HepG2 (cell line): ENCODE results near the gene TMEM63C. TPM values are rescaled to one million over a fixed set of nuclear protein-coding genes. Genes with fewer than 3 reads are reported as not detected.
A peak's percentile ranks its signal among the peaks of the same experiment; 100 is the strongest.

Experiments
- ATAC-seq: fragments of 200-7000 bp; cut with Tn5 transposase; 3 replicates; pipeline ENCODE4 v1.9.1; 2020; ENCODE audit warnings: mild to moderate bottlenecking, moderate library complexity
- BruUV-seq: library from RNA; stranded (reverse); fragments of 400-500 nt; replicated peaks from 2 replicates; lab custom pipeline; 2021; lab: Mats Ljungman, UMichigan
- CTCF ChIA-PET: fragments of 300-600 bp; formaldehyde crosslinking; extraction: SDS; loops from one replicate; lab custom pipeline; 2021; ENCODE audit warnings: low total read pairs, inconsistent platforms, low intra/inter-chr PET ratio; lab: Yijun Ruan, JAX
- POLR2A ChIA-PET: fragments of 350-600 bp; sonication (Branson Sonifier 250); formaldehyde crosslinking; loops from one replicate; lab custom pipeline; 2020; ENCODE audit warnings: antibody characterized with exemption, inconsistent platforms; lab: Yijun Ruan, JAX
- DNase-seq: peaks from one replicate; pipeline ENCODE4 v3.0.0-alpha.2; 2015; ENCODE audit warnings: low spot score
- FAIRE-seq: peaks from 3 replicates; lab custom pipeline; 2011; peaks lifted over from hg19 to GRCh38; lab: Jason Lieb, UNC
- H2AFZ ChIP-seq: one replicate; pipeline ENCODE4 v1.6.1; 2011; ENCODE audit warnings: low read length, inconsistent platforms
- H3K27ac ChIP-seq: fragments of 300-600 bp; 3 replicates; pipeline ENCODE4 v1.8.0; 2011; ENCODE audit warnings: mixed run types, mild to moderate bottlenecking, mixed read lengths, low read length, inconsistent platforms; ENCODE audit not compliant: insufficient read depth; ENCODE audit errors: extremely low read length
- H3K27me3 ChIP-seq, 2 experiments: fragments of 200-600 bp in 1 of 2; 2 replicates in 1 of 2; 3 replicates in 1 of 2; pipeline versions ENCODE4 v1.6.0 to v1.8.0; 2011; ENCODE audit warnings: low read length in 2 of 2, mild to moderate bottlenecking in 2 of 2, moderate library complexity in 2 of 2, inconsistent platforms in 1 of 2; ENCODE audit not compliant: insufficient read depth in 2 of 2, control insufficient read depth in 1 of 2
- H3K36me3 ChIP-seq, 2 experiments: fragments of 200-600 bp in 1 of 2; replicated peaks in 1 of 2; 2 replicates in 1 of 2; 3 replicates in 1 of 2; pipeline versions ENCODE4 v1.5.1 to v1.8.0; 2011; ENCODE audit warnings: low read length in 2 of 2, inconsistent platforms in 1 of 2; ENCODE audit not compliant: insufficient read depth in 2 of 2, control insufficient read depth in 1 of 2
- H3K4me1 ChIP-seq: 2 replicates; pipeline ENCODE4 v1.5.1; 2012; ENCODE audit warnings: low read length, inconsistent platforms; ENCODE audit not compliant: insufficient read depth
- H3K4me2 ChIP-seq: 2 replicates; pipeline ENCODE4 v1.6.0; 2011; ENCODE audit warnings: low read depth, low read length, inconsistent platforms
- H3K4me3 ChIP-seq, 3 experiments: fragments of 200-600 bp in 1 of 3; sonication (generic), shearing (Covaris generic) in 1 of 3; replicated peaks in 1 of 3; 2 replicates each; pipeline ENCODE4 v1.5.1; 2011 to 2016; ENCODE audit warnings: low read length in 3 of 3, inconsistent platforms in 2 of 3, low read depth in 2 of 3, mild to moderate bottlenecking in 2 of 3, control low read depth in 1 of 3, mixed read lengths in 1 of 3; ENCODE audit not compliant: insufficient read depth in 1 of 3
- H3K79me2 ChIP-seq: one replicate; pipeline ENCODE4 v1.6.1; 2011; ENCODE audit warnings: low read length, inconsistent platforms; ENCODE audit not compliant: insufficient read depth
- H3K9ac ChIP-seq: 2 replicates; pipeline ENCODE4 v1.6.0; 2011; ENCODE audit warnings: mild to moderate bottlenecking, low read depth, low read length, inconsistent platforms; ENCODE audit not compliant: insufficient read depth
- H3K9me3 ChIP-seq: 2 replicates; pipeline ENCODE4 v1.5.1; 2012; ENCODE audit warnings: mild to moderate bottlenecking, low read length
- H4K20me1 ChIP-seq: 2 replicates; pipeline ENCODE4 v1.6.0; 2011; ENCODE audit warnings: inconsistent platforms, mild to moderate bottlenecking, low read length, moderate library complexity; ENCODE audit not compliant: insufficient read depth
- FOSL2 ChIP-seq: sonication (generic); formaldehyde crosslinking; IDR thresholded peaks from 2 replicates; pipeline ENCODE4 v1.4.0; 2020; ENCODE audit warnings: missing genetic modification reagents
- FOXP1 ChIP-seq, 2 experiments: fragments of 450-650 bp in 1 of 2; IDR thresholded peaks; 2 replicates each; pipeline ENCODE4 v1.6.1; 2017 to 2018; ENCODE audit warnings: antibody characterized with exemption in 1 of 2
- MAFK ChIP-seq, 2 experiments: IDR thresholded peaks in 1 of 2; conservative IDR thresholded peaks in 1 of 2; 2 replicates each; pipeline ENCODE4 v1.6.1; 2011; ENCODE audit warnings: improper control_type of control experiment in 2 of 2, low read length in 2 of 2
- NFE2 ChIP-seq: sonication (generic); formaldehyde crosslinking; IDR thresholded peaks from 2 replicates; pipeline ENCODE4 v1.4.0; 2020; ENCODE audit warnings: missing genetic modification reagents
- NFE2L2 ChIP-seq: fragments of 150-350 bp; IDR thresholded peaks from 2 replicates; pipeline ENCODE4 v1.6.1; 2014; ENCODE audit warnings: low read length
- NFKBIZ ChIP-seq: IDR thresholded peaks from 2 replicates; pipeline ENCODE4 v1.6.1; 2018; ENCODE audit warnings: missing genetic modification reagents, missing compliant biosample characterization
- ZBTB37 ChIP-seq: sonication (generic); formaldehyde crosslinking; IDR thresholded peaks from 2 replicates; pipeline ENCODE4 v1.4.0; 2020; ENCODE audit warnings: mild to moderate bottlenecking, missing genetic modification reagents
- ZBTB44 ChIP-seq: sonication (generic); formaldehyde crosslinking; IDR thresholded peaks from 2 replicates; pipeline ENCODE4 v1.4.0; 2020; ENCODE audit warnings: missing genetic modification reagents
- ZBTB8A ChIP-seq: sonication (generic); formaldehyde crosslinking; IDR thresholded peaks from 2 replicates; pipeline ENCODE4 v1.4.0; 2020; ENCODE audit warnings: mild to moderate bottlenecking, low read depth, missing genetic modification reagents, borderline replicate concordance
- ZFX ChIP-seq: sonication (generic); formaldehyde crosslinking; IDR thresholded peaks from 2 replicates; pipeline ENCODE4 v1.4.0; 2020; ENCODE audit warnings: mild to moderate bottlenecking, low read depth, missing genetic modification reagents, moderate library complexity
- WGBS: methylation state at CpG from one replicate; pipeline ENCODE4 v1.1.6; 2017; ENCODE audit warnings: low lambda C conversion rate; 5-methylcytosine and 5-hydroxymethylcytosine counted together
- in situ Hi-C: cut with HindIII; loops from 2 replicates; pipeline ENCODE4 v1.10.0; 2017; ENCODE audit warnings: low pct_unique_long_range_greater_than_20kb; ENCODE audit not compliant: extremely low pct_ligation_motif_present
- intact Hi-C: fragments of 100-400 bp; cut with micrococcal nuclease; formaldehyde crosslinking; loops from one replicate; pipeline ENCODE4 v1.10.0; 2022; ENCODE audit not compliant: unreplicated experiment
- polyA plus RNA-seq, 8 experiments: library from polyadenylated mRNA; depleted of rRNA in 3 of 8; stranded (reverse) in 7 of 8; unstranded in 1 of 8; fragments of >200 nt; fragmentation: Illumina TruSeq in 4 of 8; extraction: Trizol in 4 of 8; gene quantifications; 2 replicates each; pipeline versions ENCODE4 v1.2.1 to v1.2.3, GENCODE V29; 2011 to 2016; ENCODE audit warnings: low read depth in 4 of 8, missing spikeins in 1 of 8, mixed read lengths in 1 of 8; ENCODE audit not compliant: insufficient read depth in 1 of 8
- total RNA-seq, 5 experiments: library from RNA; depleted of rRNA; stranded (reverse); fragments of >200 nt; fragmentation: Illumina TruSeq; extraction: Trizol; gene quantifications; 2 replicates each; pipeline ENCODE4 v1.2.3, GENCODE V29; 2016; ENCODE audit warnings: low read depth in 1 of 5

TMEM63C gene
- total and polyA plus RNA-seq, 2 of the 13 experiments (the other 11 are each of a cell fraction or from before 2014, with no cell fraction given) = 0.17 to 0.27 TPM

GRCh38 chr14:77158175-77158881 lies 23.3 kb upstream of the TMEM63C start:
- Histone ChIP-seq H2AFZ (no peak overlapping the region), H3K27me3 (peaks cover 0 to 23% of the 10 kb centered on the region in 2 experiments; a peak in 3 of 5 replicates), H3K79me2 (no peaks in the 10 kb centered on the region), H3K36me3 (no peaks in the 10 kb centered on the region), H3K4me2 (no peak overlapping the region; the same call in 1 of the 2 replicates), H3K4me3 (no peak overlapping the region), H3K9ac (no peak overlapping the region), H3K9me3 (no peaks in the 10 kb centered on the region), H3K4me1 (no peaks in the 10 kb centered on the region), H4K20me1 (no peaks in the 10 kb centered on the region), H3K27ac (no peak overlapping the region)
- no peak for DNase-seq
- intact Hi-C loops (loop anchor here (10.0 kb wide), 1 partner anchor 396 kb away; no protein-coding TSS in a partner anchor), in situ Hi-C loops (no loop called here)
- ChIA-PET POLR2A (no interaction called here), CTCF (no interaction called here)
- peak in 1 of 2 experiments; percentile 25; a peak in 1 of 4 replicates for TF ChIP-seq MAFK (conservative IDR thresholded peaks at IDR 0.05 in 1 of 2, IDR thresholded peaks at IDR 0.05 in 1 of 2; ENCODE audit: low read length in 2 of 2)
- TF ChIP-seq NFKBIZ = no peak
- no peak for TF ChIP-seq ZBTB8A (CRISPR knock-in tag)
- peak; percentile 46; the same call in 1 of the 2 replicates for TF ChIP-seq NFE2L2
- TF ChIP-seq ZBTB44 (CRISPR knock-in tag) = no peak
- TF ChIP-seq ZFX (CRISPR knock-in tag) = 0 out of 2 replicates have a peak, but pooled peaks have one; percentile 24
- peak; percentile 73; the same call in 1 of the 2 replicates for TF ChIP-seq NFE2 (CRISPR knock-in tag)
- TF ChIP-seq ZBTB37 (CRISPR knock-in tag) = no peak
- peak; percentile 62 for TF ChIP-seq FOSL2 (CRISPR knock-in tag)
- TF ChIP-seq FOXP1 (IDR thresholded peaks at IDR 0.05) = 0 out of 2 replicates have a peak, but pooled peaks have one; percentile 21
- no peak for TF ChIP-seq FOXP1 (CRISPR knock-in tag; IDR thresholded peaks at IDR 0.05)
- WGBS = 20% methylated on average over 18 of the region's 18 CpGs
- peak; percentile 91 for ATAC-seq
- BruUV-seq = no TSS peak
- FAIRE-seq = no peak
